ENCODE measurements around the gene SEC31B.

The SEC31B gene

GRCh38 chr10:100490531-100490930 is 29.1 kb downstream of the SEC31B start:
- DNase-seq (ENCODE audit: low read depth in 2 of 2), result no peak

GRCh38 chr10:100489396-100489795 is 30.3 kb downstream of the SEC31B start:
- no peak for DNase-seq (ENCODE audit: low read depth in 2 of 2)

- no peak for DNase-seq (ENCODE audit: low read depth in 2 of 2)
These were observed 32.1 kb downstream of the SEC31B start for GRCh38 chr10:100487529-100487928.

DNA sequence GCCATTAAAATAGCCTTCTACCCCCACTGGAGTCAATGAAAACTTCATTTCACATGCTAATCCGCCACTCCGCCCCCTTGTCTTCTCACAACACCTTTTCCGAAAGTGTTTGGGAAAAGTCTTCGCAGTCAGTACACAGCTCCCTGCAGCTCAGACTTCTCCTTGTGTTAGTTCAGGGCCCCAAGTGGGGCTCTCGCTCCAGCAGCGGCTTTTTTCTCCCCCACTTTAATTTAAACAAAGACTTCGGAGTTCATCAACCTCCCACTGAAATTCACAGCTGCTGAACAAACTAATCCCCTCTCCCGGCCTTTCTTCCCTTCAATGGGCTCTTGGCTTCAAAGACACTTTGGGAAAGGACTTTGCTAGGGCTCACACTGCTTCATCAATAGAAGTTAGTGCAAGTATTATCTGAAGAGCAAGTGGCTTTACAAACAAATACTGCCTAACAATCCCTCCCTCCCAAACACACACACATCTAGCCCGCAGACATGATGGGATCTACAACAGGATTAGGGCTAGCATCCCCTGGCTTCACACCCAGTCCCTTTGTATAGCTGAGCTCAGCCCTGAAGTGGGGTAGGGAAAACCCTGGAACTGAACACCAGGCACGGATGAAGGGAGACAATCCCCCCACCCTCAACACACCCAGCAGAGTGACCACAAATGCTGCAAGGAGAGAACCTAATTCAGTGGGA is 33.7 kb downstream of the SEC31B start:
- DNase-seq (ENCODE audit: low read depth in 2 of 2), result no peak

GRCh38 chr10:100485366-100485765 is 34.3 kb downstream of the SEC31B start:
- no peak for DNase-seq (ENCODE audit: low read depth in 2 of 2)

DNA sequence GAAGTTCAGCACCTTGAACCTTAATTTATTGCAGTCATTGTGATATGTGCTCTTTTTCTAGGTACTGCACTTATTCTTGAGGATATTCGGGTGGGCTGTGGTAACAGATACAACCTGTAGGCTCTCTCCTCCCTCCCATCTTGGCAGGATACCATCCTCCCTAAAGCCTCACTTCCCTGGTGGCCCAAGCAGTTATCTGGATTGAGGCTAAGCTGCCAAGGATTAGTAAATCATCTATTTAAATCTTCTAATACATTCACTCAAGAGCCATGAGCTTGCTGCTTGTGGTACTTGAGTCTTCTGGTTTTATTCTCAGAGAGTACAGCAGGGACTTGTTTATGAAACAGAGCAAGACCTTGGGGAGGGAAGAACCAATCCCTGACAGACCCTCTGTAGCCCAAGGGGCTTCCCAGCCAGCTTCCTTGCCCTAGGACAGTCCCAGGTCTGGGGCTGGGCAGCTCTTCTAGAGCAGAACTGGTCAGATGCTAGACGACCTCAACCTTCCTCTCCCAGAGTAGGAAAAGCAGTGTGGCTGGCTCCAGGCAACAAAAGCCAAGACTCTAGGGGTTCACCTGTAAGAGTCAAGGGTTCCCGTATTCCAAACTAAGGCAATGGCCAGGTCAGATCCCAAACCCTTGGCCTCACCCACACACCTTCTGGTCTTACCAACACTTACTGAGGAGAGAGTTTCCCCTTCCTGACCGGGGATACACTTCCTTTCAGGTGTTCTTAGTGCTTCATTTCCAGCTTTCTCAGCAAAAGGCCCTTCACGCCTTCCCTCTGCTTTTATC is 35.6 kb downstream of the SEC31B start:
- no peak for DNase-seq (ENCODE audit: low read depth in 2 of 2)

- no peak for DNase-seq (ENCODE audit: low read depth in 2 of 2)
These were observed 36.9 kb downstream of the SEC31B start for GRCh38 chr10:100482834-100483185.

DNA sequence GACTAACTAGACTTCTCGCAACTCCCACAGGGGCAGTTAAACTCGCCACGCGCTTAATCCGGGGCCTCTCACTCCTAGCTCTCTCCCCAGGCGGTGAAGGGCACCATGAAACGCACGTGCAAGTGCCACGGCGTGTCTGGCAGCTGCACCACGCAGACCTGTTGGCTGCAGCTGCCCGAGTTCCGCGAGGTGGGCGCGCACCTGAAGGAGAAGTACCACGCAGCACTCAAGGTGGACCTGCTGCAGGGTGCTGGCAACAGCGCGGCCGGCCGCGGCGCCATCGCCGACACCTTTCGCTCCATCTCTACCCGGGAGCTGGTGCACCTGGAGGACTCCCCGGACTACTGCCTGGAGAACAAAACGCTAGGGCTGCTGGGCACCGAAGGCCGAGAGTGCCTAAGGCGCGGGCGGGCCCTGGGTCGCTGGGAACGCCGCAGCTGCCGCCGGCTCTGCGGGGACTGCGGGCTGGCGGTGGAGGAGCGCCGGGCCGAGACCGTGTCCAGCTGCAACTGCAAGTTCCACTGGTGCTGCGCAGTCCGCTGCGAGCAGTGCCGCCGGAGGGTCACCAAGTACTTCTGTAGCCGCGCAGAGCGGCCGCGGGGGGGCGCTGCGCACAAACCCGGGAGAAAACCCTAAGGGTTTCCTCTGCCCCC is 37.4 kb downstream of the SEC31B start:
- DNase-seq (ENCODE audit: low read depth in 2 of 2), result peak; percentile 27 to 41

DNA sequence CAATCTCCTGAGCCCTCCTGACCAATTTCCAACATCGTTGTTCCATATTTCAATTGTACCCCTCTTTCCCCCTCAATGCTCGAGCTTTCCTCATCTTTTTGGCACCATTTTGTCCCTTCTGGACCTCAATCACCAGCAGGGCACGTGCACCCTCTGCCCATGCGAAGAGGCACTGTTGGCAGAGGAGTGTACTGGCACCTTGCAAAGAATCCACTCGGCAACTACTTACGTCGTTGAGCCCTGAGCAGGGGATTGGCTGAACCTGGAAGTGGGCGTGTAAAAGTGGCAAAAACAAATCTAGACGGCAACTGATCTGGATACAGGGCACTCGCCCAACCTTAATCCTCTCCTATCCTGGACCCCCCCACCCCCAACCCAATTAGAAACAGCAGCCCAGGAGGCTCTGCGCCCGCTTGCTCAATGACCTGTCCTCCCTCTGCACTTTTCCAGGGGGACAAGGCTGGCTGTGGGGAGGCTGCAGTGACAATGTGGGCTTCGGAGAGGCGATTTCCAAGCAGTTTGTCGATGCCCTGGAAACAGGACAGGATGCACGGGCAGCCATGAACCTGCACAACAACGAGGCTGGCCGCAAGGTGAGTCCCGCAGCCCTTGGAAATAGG is 38.1 kb downstream of the SEC31B start:
- peak; percentile 77 to 84 for DNase-seq (ENCODE audit: low read depth in 2 of 2)

GRCh38 chr10:100480002-100480401 is 39.7 kb downstream of the SEC31B start:
- no peak for DNase-seq (ENCODE audit: low read depth in 2 of 2)

GRCh38 chr10:100479037-100479436 is 40.6 kb downstream of the SEC31B start:
- DNase-seq (ENCODE audit: low read depth in 2 of 2), result no peak

DNA sequence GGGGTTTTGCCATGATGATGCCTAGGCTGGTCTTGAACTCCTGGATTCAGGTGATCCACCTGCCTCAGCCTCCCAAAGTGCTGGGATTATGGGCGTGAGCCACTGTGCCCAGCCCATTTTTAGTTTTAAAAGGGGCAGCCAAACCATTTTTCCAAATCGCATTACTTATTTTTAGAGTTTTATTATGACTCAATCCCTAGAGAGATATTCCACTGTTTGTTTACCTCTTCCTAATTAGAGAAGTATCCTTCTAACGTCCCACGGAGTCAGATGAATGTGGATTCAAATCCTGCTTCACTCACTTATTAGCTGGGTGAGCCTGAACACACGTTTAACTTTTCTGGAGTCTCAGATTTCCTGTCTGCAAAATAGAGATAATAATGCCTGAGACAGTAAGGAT is 41.7 kb downstream of the SEC31B start:
- no peak for DNase-seq (ENCODE audit: low read depth in 2 of 2)

- DNase-seq (ENCODE audit: low read depth in 2 of 2), result no peak
These were observed 49.3 kb downstream of the SEC31B start for GRCh38 chr10:100470367-100470766.

GRCh38 chr10:100469756-100470155 is 49.9 kb downstream of the SEC31B start:
- DNase-seq (ENCODE audit: low read depth in 2 of 2), result no peak

- no peak for DNase-seq (ENCODE audit: low read depth in 2 of 2)
These were observed 50.7 kb downstream of the SEC31B start for GRCh38 chr10:100468978-100469377.

GRCh38 chr10:100468322-100468721 is 51.3 kb downstream of the SEC31B start:
- DNase-seq (ENCODE audit: low read depth in 2 of 2), result no peak

DNA sequence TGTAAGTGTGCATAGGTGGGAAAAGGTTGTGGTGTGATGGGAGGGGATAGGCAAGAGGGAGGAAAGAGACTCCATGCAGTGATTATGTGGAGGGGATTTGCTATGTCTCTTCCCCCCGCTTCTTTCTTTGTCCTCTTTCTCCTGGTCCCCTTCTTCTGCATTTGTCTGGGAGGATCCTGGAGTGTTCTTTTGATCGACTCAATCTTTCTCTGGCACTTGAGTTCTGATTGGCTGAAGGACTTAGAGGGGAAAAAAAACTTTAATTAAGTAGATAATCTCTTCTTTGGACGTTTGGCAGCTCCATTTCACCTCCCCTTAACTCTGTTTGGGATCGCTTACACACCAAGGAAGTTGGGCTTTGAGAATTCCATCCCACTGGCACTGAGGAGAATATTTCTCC is 57.0 kb downstream of the SEC31B start, which contains the start of gene WNT8B:
Gene WNT8B, plus strand, starts transcription at position 301 of the 400 bp plus-strand sequence. CDS start 160 bp downstream, outside the sequence.
- DNase-seq (ENCODE audit: low read depth in 2 of 2), result no peak

DNA sequence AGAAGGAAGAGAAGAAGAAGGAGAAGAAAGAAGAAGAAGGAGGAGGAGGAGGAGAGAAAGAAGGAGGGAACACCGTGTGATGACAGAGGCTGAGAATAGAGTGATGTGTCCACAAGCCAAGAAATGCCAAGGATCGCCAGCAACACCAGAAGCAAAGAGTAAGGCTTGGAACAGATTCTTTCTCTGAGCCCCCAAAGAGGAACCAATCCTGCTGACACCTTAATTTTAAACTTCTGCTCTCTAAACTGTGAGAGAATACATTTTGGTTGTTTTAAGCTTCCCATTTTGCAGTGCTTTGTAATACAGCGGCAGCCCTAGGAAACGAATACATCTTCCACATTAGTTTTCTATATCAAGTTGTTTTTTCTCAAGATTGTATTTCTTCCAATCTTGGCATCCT is 70.7 kb downstream of the SEC31B start:
- no peak for DNase-seq (ENCODE audit: low read depth in 2 of 2)

GRCh38 chr10:100447663-100448062 is 72.0 kb downstream of the SEC31B start:
- no peak for DNase-seq (ENCODE audit: low read depth in 2 of 2)

- no peak for DNase-seq (ENCODE audit: low read depth in 2 of 2)
These were observed 73.4 kb downstream of the SEC31B start for GRCh38 chr10:100446130-100446761.

GRCh38 chr10:100442548-100442947 is 77.1 kb downstream of the SEC31B start:
- no peak for DNase-seq (ENCODE audit: low read depth in 2 of 2)
